CD4-positive, alpha-beta T cell treated with Interleukin-4 for 1 hour (primary cell): Measurements from ENCODE around the gene CMTM4.
"Not testable (repeated sequence)": the region's sequence is repeated elsewhere in the genome, so short reads cannot be mapped to it uniquely, and the experiment has no call there.

ENCODE experiments used
- DNase-seq, 2 donors: peaks; one replicate each; pipeline ENCODE4 v3.0.0-alpha.2; 2020 to 2022

Gene CMTM4

GRCh38 chr16:66668777-66669444 is 27.6 kb downstream of the CMTM4 start:
- no peak for DNase-seq

GRCh38 chr16:66667944-66668343 is 28.6 kb downstream of the CMTM4 start:
- no peak for DNase-seq

GRCh38 chr16:66662445-66663194 is 33.9 kb downstream of the CMTM4 start:
- DNase-seq = no peak

GRCh38 chr16:66661671-66662346 is 34.7 kb downstream of the CMTM4 start:
- DNase-seq = not testable (repeated sequence)

- DNase-seq = no peak
Measured at GRCh38 chr16:66661210-66661560, 35.4 kb downstream of the CMTM4 start.

GRCh38 chr16:66660422-66661209 is 35.9 kb downstream of the CMTM4 start:
- DNase-seq = no peak

GRCh38 chr16:66658860-66659190 is 37.7 kb downstream of the CMTM4 start:
- no peak for DNase-seq

- no peak for DNase-seq
Measured at GRCh38 chr16:66658143-66658859, 38.2 kb downstream of the CMTM4 start.

GRCh38 chr16:66656547-66656946 is 40.0 kb downstream of the CMTM4 start:
- DNase-seq = no peak

GRCh38 chr16:66653581-66654350 is 42.8 kb downstream of the CMTM4 start:
- DNase-seq = no peak

GRCh38 chr16:66652661-66653360 is 43.7 kb downstream of the CMTM4 start:
- DNase-seq = no peak

- no peak for DNase-seq
Measured at GRCh38 chr16:66651965-66652364, 44.6 kb downstream of the CMTM4 start.

GRCh38 chr16:66651474-66651765 is 45.1 kb downstream of the CMTM4 start:
- no peak for DNase-seq

GRCh38 chr16:66650707-66651473 is 45.7 kb downstream of the CMTM4 start:
- DNase-seq = peak; percentile 81 to 83

- DNase-seq = no peak
Measured at GRCh38 chr16:66649636-66650205, 46.8 kb downstream of the CMTM4 start.

- DNase-seq = no peak
Measured at GRCh38 chr16:66649167-66649566, 47.4 kb downstream of the CMTM4 start.

GRCh38 chr16:66647866-66648265 is 48.7 kb downstream of the CMTM4 start:
- DNase-seq = no peak

GRCh38 chr16:66641387-66641786 is 55.2 kb downstream of the CMTM4 start:
- no peak for DNase-seq

GRCh38 chr16:66640724-66641314 is 55.7 kb downstream of the CMTM4 start:
- no peak for DNase-seq
